Heart left ventricle (tissue), 16 donors: ENCODE measurements around the gene ZBTB6. TPM values are rescaled to one million over a fixed set of nuclear protein-coding genes. Genes with fewer than 3 reads are reported as not detected.

Experiments used
- ATAC-seq, 4 donors: fragments of 200-7000 bp; cut with Tn5 transposase; one replicate each; pipeline ENCODE4 v1.9.1; 2020 to 2022; ENCODE audit warnings: moderate library complexity in 4 of 4, mild to moderate bottlenecking in 3 of 4, moderate number of reproducible peaks in 1 of 4
- DNase-seq, 5 donors: peaks; one replicate each; pipeline ENCODE4 v3.0.0-alpha.2; 2020
- H3K27ac ChIP-seq, 12 donors: fragments of 200-600 bp; sonication (generic) in 4 of 12; one replicate each; pipeline versions ENCODE4 v1.5.0 to v1.8.0; 2016 to 2022; ENCODE audit warnings: mild to moderate bottlenecking in 2 of 12
- H3K27me3 ChIP-seq, 9 donors: fragments of 200-600 bp; sonication (generic) in 2 of 9; one replicate each; pipeline versions ENCODE4 v1.5.1 to v1.8.0; 2016 to 2022; ENCODE audit warnings: mild to moderate bottlenecking in 3 of 9
- H3K36me3 ChIP-seq, 9 donors: fragments of 200-600 bp; sonication (generic) in 2 of 9; one replicate each; pipeline versions ENCODE4 v1.5.0 to v1.8.0; 2018 to 2022; ENCODE audit warnings: mild to moderate bottlenecking in 2 of 9
- H3K4me1 ChIP-seq, 12 donors: fragments of 200-600 bp; sonication (generic) in 4 of 12; one replicate each; pipeline versions ENCODE4 v1.5.0 to v1.8.0; 2016 to 2022; ENCODE audit warnings: mild to moderate bottlenecking in 3 of 12
- H3K4me3 ChIP-seq, 12 donors: fragments of 200-600 bp; sonication (generic) in 4 of 12; one replicate each; pipeline versions ENCODE4 v1.5.0 to v1.8.0; 2017 to 2022; ENCODE audit warnings: mild to moderate bottlenecking in 9 of 12, moderate library complexity in 4 of 12
- H3K9me3 ChIP-seq, 12 donors: fragments of 200-600 bp; sonication (generic) in 4 of 12; one replicate each; pipeline versions ENCODE4 v1.5.0 to v1.8.0; 2016 to 2022; ENCODE audit warnings: mild to moderate bottlenecking in 1 of 12
- CTCF ChIP-seq, 12 donors: fragments of 200-600 bp; sonication (generic) in 4 of 12; IDR thresholded peaks; one replicate each; pipeline versions ENCODE4 v1.5.0 to v1.8.0; 2018 to 2022; ENCODE audit warnings: antibody characterized with exemption in 12 of 12, mild to moderate bottlenecking in 5 of 12
- POLR2A ChIP-seq, 2 donors: fragments of 450-650 bp; IDR thresholded peaks; one replicate each; pipeline ENCODE4 v1.6.1; 2017; ENCODE audit warnings: antibody characterized with exemption in 2 of 2, mild to moderate bottlenecking in 2 of 2, moderate library complexity in 2 of 2
- WGBS, 4 donors: extraction: QIAGEN DNeasy Blood & Tissue Kit in 2 of 4; methylation state at CpG; one replicate each; pipeline versions ENCODE4 v1.1.5 to v1.1.7; 2013 to 2018; 5-methylcytosine and 5-hydroxymethylcytosine counted together
- intact Hi-C, 10 donors: fragments of 100-400 bp; cut with DNase I; formaldehyde crosslinking; loops; one replicate each; pipeline versions ENCODE4 v1.11.1 to v1.14.2; 2022
- polyA plus RNA-seq, 2 donors: library from polyadenylated mRNA; stranded (reverse); fragments of 200-250 nt; gene quantifications; one replicate each; pipeline ENCODE4 v1.2.3, GENCODE V29; 2013
- total RNA-seq, 9 donors: library from RNA; depleted of rRNA in 2 of 9; stranded (reverse); fragments of >200 nt in 2 of 9; fragmentation: NEBNext Ultra II Directional in 3 of 9; extraction: Animal tissue kit (Norgen Biotek cat#: 25700) in 3 of 9; gene quantifications; one replicate each; pipeline versions ENCODE4 v1.1.0 to v1.2.4, GENCODE V29; 2016 to 2023
- donor health status: ischemic (EF 13 %, LVEDD 7.1; RV severe dilation, severe dysfunction).
- donor health status: healthy with polysubstance abuse.
- donor health status: DM: no; HTN: yes; CAD: no.
- donor health status: DM: no; HTN: no; CAD: no.
- donor health status: ischemic (EF 25% LVEDD 6.9; RV normal size, moderate dysfunction).
- donor health status: ischemic (EF 25% LVEDD 5.7; RV mildly dilated, moderate dysfunction).
- donor health status: healthy.
- donor health status: DM: yes; HTN: yes; CAD: no.
- donor health status: ischemic (EF 35%, LVEDD 5.7; RV mildly dilated, moderate dysfunction).
- donor health status: nonischemic (EF 11% LVEDD 7.7; RV severe dilation, severe dysfunction).
- donor health status: DM: yes; HTN: yes; CAD: no.
- donor health status: PGD.
- donor health status: ischemic (EF 29% LVEDD 5.4; RV normal size, mild dysfunction).
- donor health status: nonischemic (EF 23%, LVEDD 6.1; RV moderate dilation, normal function).

The ZBTB6 gene
- total and polyA plus RNA-seq, 11 donors, result 2.0 to 8.1 (median 5.9) TPM

GRCh38 chr9:122860319-122861142 lies 52.6 kb downstream of the ZBTB6 start:
- TF ChIP-seq CTCF (IDR thresholded peaks at IDR 0.05), result no peak
- no peak for TF ChIP-seq POLR2A (IDR thresholded peaks at IDR 0.05)
- ATAC-seq, result no peak
- no peak for DNase-seq
- no peaks in the 10 kb centered on the region for H3K27me3 ChIP-seq
- H3K4me3 ChIP-seq, result no peak overlapping the region
- WGBS, 4 donors, result 91 to 94% (median 93%) methylated on average over 8 of the region's 8 CpGs
- H3K27ac ChIP-seq, result no peak overlapping the region
- intact Hi-C loops, result no loop called here
- peaks cover 0 to 4% (median 0%) of the 10 kb centered on the region in 12 donors for H3K4me1 ChIP-seq
- H3K36me3 ChIP-seq, result peaks cover 0 to 91% (median 74%) of the 10 kb centered on the region in 9 donors
- H3K9me3 ChIP-seq, result no peaks in the 10 kb centered on the region

Other genes starting within 250 kb of the ZBTB6 start
- gene OR1L3, start 238.2 kb downstream of the ZBTB6 start, total RNA-seq, result not detected
- gene OR1L3, start 238.2 kb downstream of the ZBTB6 start, polyA plus RNA-seq, result not detected
- gene OR1L4, start 189.3 kb downstream of the ZBTB6 start, total RNA-seq, result not detected
- gene OR1L4, start 189.3 kb downstream of the ZBTB6 start, polyA plus RNA-seq, result not detected
- not detected for gene OR1L6, start 171.0 kb downstream of the ZBTB6 start, total RNA-seq
- not detected for gene OR1L6, start 171.0 kb downstream of the ZBTB6 start, polyA plus RNA-seq
- not detected for gene OR5C1, start 124.4 kb downstream of the ZBTB6 start, total RNA-seq
- gene OR5C1, start 124.4 kb downstream of the ZBTB6 start, polyA plus RNA-seq, result not detected
- gene OR1K1, start 113.2 kb downstream of the ZBTB6 start, total RNA-seq, result not detected
- not detected for gene OR1K1, start 113.2 kb downstream of the ZBTB6 start, polyA plus RNA-seq
- 10 to 100 TPM in 3 of 9 donors, 1 to 10 TPM in 6; 6.4 to 12.0 (median 8.4) TPM for gene PDCL, start 84.7 kb downstream of the ZBTB6 start, total RNA-seq
- 1 to 10 TPM; 3.8 to 7.0 TPM for gene PDCL, start 84.7 kb downstream of the ZBTB6 start, polyA plus RNA-seq
- 10 to 100 TPM; 36.2 to 52.2 (median 45.4) TPM for gene RC3H2, start 8.0 kb downstream of the ZBTB6 start, total RNA-seq
- gene RC3H2, start 8.0 kb downstream of the ZBTB6 start, polyA plus RNA-seq, result 10 to 100 TPM; 11.7 to 21.3 TPM
- gene ZBTB26, start 18.2 kb upstream of the ZBTB6 start, total RNA-seq, result 1 to 10 TPM; 2.3 to 6.1 (median 3.7) TPM
- gene ZBTB26, start 18.2 kb upstream of the ZBTB6 start, polyA plus RNA-seq, result 1 to 10 TPM; 1.3 to 3.0 TPM
- 10 to 100 TPM; 22.0 to 62.2 (median 45.1) TPM for gene RABGAP1, start 27.7 kb upstream of the ZBTB6 start, total RNA-seq
- 10 to 100 TPM; 11.8 to 18.0 TPM for gene RABGAP1, start 27.7 kb upstream of the ZBTB6 start, polyA plus RNA-seq
- 1 to 10 TPM in 1 of 9 donors, under 1 TPM in 4, not detected in 4; 0.23 to 1.6 (median 0.34) TPM for gene GPR21, start 120.3 kb upstream of the ZBTB6 start, total RNA-seq
- gene GPR21, start 120.3 kb upstream of the ZBTB6 start, polyA plus RNA-seq, result under 1 TPM in 1 of 2 donors, not detected in 1; 0.19 TPM